Right atrium auricular region (tissue), 2 donors: ENCODE results near the gene CEP170. TPM values are rescaled to one million over a fixed set of nuclear protein-coding genes. Genes with fewer than 3 reads are reported as not detected.
A peak's percentile ranks its signal among the peaks of the same experiment; 100 is the strongest.
"Not testable (repeated sequence)": the region's sequence is repeated elsewhere in the genome, so short reads cannot be mapped to it uniquely, and the experiment has no call there.

ENCODE experiments used
- DNase-seq: peaks from one replicate; pipeline ENCODE4 v3.0.0-alpha.2; 2019; ENCODE audit warnings: low spot score
- H3K27ac ChIP-seq, 2 donors: fragments of 200-600 bp; sonication (generic); 1 replicate in 1 of 2; 2 replicates in 1 of 2; pipeline ENCODE4 v1.5.1; 2016 to 2019
- H3K27me3 ChIP-seq, 2 donors: fragments of 200-600 bp; sonication (generic); one replicate each; pipeline versions ENCODE4 v1.5.1 to v1.6.0; 2017 to 2019
- H3K36me3 ChIP-seq: fragments of 200-600 bp; sonication (generic); one replicate; pipeline ENCODE4 v1.5.1; 2016
- H3K4me1 ChIP-seq, 2 donors: fragments of 200-600 bp; sonication (generic); one replicate each; pipeline versions ENCODE4 v1.5.1 to v1.6.0; 2017 to 2019
- H3K4me3 ChIP-seq, 2 donors: fragments of 200-600 bp; sonication (generic); 1 replicate in 1 of 2; 2 replicates in 1 of 2; pipeline ENCODE4 v1.5.1; 2017 to 2019; ENCODE audit warnings: mild to moderate bottlenecking in 1 of 2, moderate library complexity in 1 of 2
- H3K9me3 ChIP-seq, 2 donors: fragments of 200-600 bp; sonication (generic); one replicate each; pipeline ENCODE4 v1.5.1; 2019
- CTCF ChIP-seq, 2 donors: fragments of 200-600 bp; sonication (generic); IDR thresholded peaks; one replicate each; pipeline ENCODE4 v1.5.1; 2019; ENCODE audit warnings: antibody characterized with exemption in 2 of 2
- total RNA-seq, 2 donors: library from RNA; depleted of rRNA; stranded (reverse); fragments of >200 nt; gene quantifications; one replicate each; pipeline ENCODE4 v1.1.0, GENCODE V29; 2016

Gene CEP170
- total RNA-seq, 2 donors from 2014 or later = 28.4 to 29.1 TPM

GRCh38 chr1:243213045-243213787, 41.9 kb downstream of the CEP170 start:
- Histone ChIP-seq H3K27me3 (no peaks in the 10 kb centered on the region), H3K27ac (no peak overlapping the region), H3K9me3 (no peaks in the 10 kb centered on the region), H3K4me3 (no peak overlapping the region), H3K4me1 (peaks cover 0 to 12% of the 10 kb centered on the region in 2 donors), H3K36me3 (no peaks in the 10 kb centered on the region)
- TF ChIP-seq CTCF (IDR thresholded peaks at IDR 0.05) = no peak
- no peak for DNase-seq

- not testable (repeated sequence) for DNase-seq, H3K27me3 ChIP-seq, H3K9me3 ChIP-seq, H3K36me3 ChIP-seq, H3K4me3 ChIP-seq
- peak overlapping the region in 1 of 2 donors; percentile 9 for H3K27ac ChIP-seq
- peaks cover 0 to 12% of the 10 kb centered on the region in 2 donors for H3K4me1 ChIP-seq
Measured at GRCh38 chr1:243211984-243212383, 43.1 kb downstream of the CEP170 start.

GRCh38 chr1:243205026-243205501, 50.0 kb downstream of the CEP170 start:
- not testable (repeated sequence) for H3K4me3 ChIP-seq, H3K4me1 ChIP-seq, H3K36me3 ChIP-seq, H3K27me3 ChIP-seq, H3K9me3 ChIP-seq, DNase-seq
- peak overlapping the region in 1 of 2 donors; percentile 30 for H3K27ac ChIP-seq

GRCh38 chr1:243204336-243204735, 50.7 kb downstream of the CEP170 start:
- not testable (repeated sequence) for H3K27me3 ChIP-seq, H3K4me3 ChIP-seq, H3K27ac ChIP-seq, H3K9me3 ChIP-seq, H3K36me3 ChIP-seq, H3K4me1 ChIP-seq, DNase-seq

- H3K9me3 ChIP-seq, H3K4me1 ChIP-seq, H3K36me3 ChIP-seq, H3K27me3 ChIP-seq, H3K4me3 ChIP-seq, DNase-seq, H3K27ac ChIP-seq: not testable (repeated sequence)
Measured at GRCh38 chr1:243203196-243203595, 51.9 kb downstream of the CEP170 start.

- H3K4me3 ChIP-seq, H3K27me3 ChIP-seq, H3K4me1 ChIP-seq, DNase-seq, H3K36me3 ChIP-seq, H3K9me3 ChIP-seq, H3K27ac ChIP-seq: not testable (repeated sequence)
Measured at GRCh38 chr1:243201316-243201715, 53.8 kb downstream of the CEP170 start.

- DNase-seq, H3K4me1 ChIP-seq, H3K4me3 ChIP-seq: not testable (repeated sequence)
Measured at GRCh38 chr1:243197524-243197923, 57.6 kb downstream of the CEP170 start.

GRCh38 chr1:243193330-243193729, 61.8 kb downstream of the CEP170 start:
- H3K36me3 ChIP-seq, H3K4me1 ChIP-seq, H3K27me3 ChIP-seq, H3K4me3 ChIP-seq, H3K27ac ChIP-seq, H3K9me3 ChIP-seq, DNase-seq: not testable (repeated sequence)

More at GRCh38 chr1:243197524-243197923, 57.6 kb downstream of the CEP170 start:
- H3K9me3 ChIP-seq, H3K27ac ChIP-seq, H3K36me3 ChIP-seq, H3K27me3 ChIP-seq: not testable (repeated sequence)

- not testable (repeated sequence) for H3K4me3 ChIP-seq, H3K36me3 ChIP-seq, H3K4me1 ChIP-seq, H3K9me3 ChIP-seq, H3K27ac ChIP-seq, H3K27me3 ChIP-seq, DNase-seq
Measured at GRCh38 chr1:243186201-243186995, 68.7 kb downstream of the CEP170 start.

- not testable (repeated sequence) for H3K36me3 ChIP-seq, H3K4me3 ChIP-seq, H3K27ac ChIP-seq, DNase-seq, H3K4me1 ChIP-seq, H3K9me3 ChIP-seq, H3K27me3 ChIP-seq
Measured at GRCh38 chr1:243184787-243185186, 70.3 kb downstream of the CEP170 start.

GRCh38 chr1:243183661-243184060, 71.4 kb downstream of the CEP170 start:
- H3K27ac ChIP-seq, H3K27me3 ChIP-seq, H3K36me3 ChIP-seq, H3K9me3 ChIP-seq, H3K4me3 ChIP-seq, DNase-seq, H3K4me1 ChIP-seq: not testable (repeated sequence)

GRCh38 chr1:243183176-243183575, 71.9 kb downstream of the CEP170 start:
- H3K27ac ChIP-seq, H3K4me3 ChIP-seq, DNase-seq, H3K9me3 ChIP-seq, H3K4me1 ChIP-seq, H3K36me3 ChIP-seq, H3K27me3 ChIP-seq: not testable (repeated sequence)
